ENCODE data around the gene GABRB1. TPM values are rescaled to one million over a fixed set of nuclear protein-coding genes. Genes with fewer than 3 reads are reported as not detected.

GABRB1 gene
- polyA plus RNA-seq, 2 of the 4 experiments (the other 2 are of a cell fraction): not detected

GRCh38 chr4:47251348-47252135, 220.2 kb downstream of the GABRB1 start:
- H3K9me3 ChIP-seq: no peaks in the 10 kb centered on the region
- H3K4me2 ChIP-seq: no peak overlapping the region
- FAIRE-seq (no peak), ATAC-seq (no peak), DNase-seq (ENCODE audit: low read depth in 1 of 2, low spot score in 1 of 2) (no peak)
- 27% methylated on average over 5 of the region's 9 CpGs for WGBS (ENCODE audit: missing lambda C conversion rate)
- TF ChIP-seq CBX8 (IDR thresholded peaks at IDR 0.05): no peak
- no peak for TF ChIP-seq RARB (CRISPR knock-in tag; IDR thresholded peaks at IDR 0.05)
- TF ChIP-seq TFCP2L1 (CRISPR knock-in tag; IDR thresholded peaks at IDR 0.05): no peak
- no peak for TF ChIP-seq MYC (IDR thresholded peaks at IDR 0.05; ENCODE audit: borderline replicate concordance, low read length)
- no peak for TF ChIP-seq CBX2 (IDR thresholded peaks at IDR 0.05; ENCODE audit: borderline replicate concordance, low read depth)
- TF ChIP-seq TP53 (CRISPR knock-in tag; IDR thresholded peaks at IDR 0.05): no peak
- no peak for TF ChIP-seq FOSL2 (IDR thresholded peaks at IDR 0.05)
- no peak for TF ChIP-seq FOSL2 (CRISPR knock-in tag; IDR thresholded peaks at IDR 0.05)
- ChIA-PET CTCF (no interaction called here), POLR2A (no interaction called here)
- H3K27ac ChIP-seq: no peak overlapping the region
- H3K4me1 ChIP-seq: no peaks in the 10 kb centered on the region
- H3K4me3 ChIP-seq: no peak overlapping the region

GRCh38 chr4:47263721-47264120, 232.4 kb downstream of the GABRB1 start:
- Histone ChIP-seq H3K27ac (no peak overlapping the region), H3K9me3 (no peaks in the 10 kb centered on the region), H3K4me2 (no peak overlapping the region), H3K4me1 (no peaks in the 10 kb centered on the region), H3K4me3 (no peak overlapping the region)
- CTCF ChIA-PET: no interaction called here
- no peak for DNase-seq (ENCODE audit: low read depth in 1 of 2, low spot score in 1 of 2)
- ATAC-seq: no peak
- TF ChIP-seq USF2 (IDR thresholded peaks at IDR 0.05): no peak
- TF ChIP-seq NFE2L2 (conservative IDR thresholded peaks at IDR 0.05; ENCODE audit: low read length): no peak
- no peak for TF ChIP-seq MAFK (IDR thresholded peaks at IDR 0.05; ENCODE audit: partially characterized antibody)
- no peak for TF ChIP-seq JUNB (IDR thresholded peaks at IDR 0.05)
- no peak for TF ChIP-seq FOSB (CRISPR knock-in tag; IDR thresholded peaks at IDR 0.05)
- TF ChIP-seq NPAS2 (CRISPR knock-in tag; IDR thresholded peaks at IDR 0.05; ENCODE audit: borderline replicate concordance): no peak
- no peak for TF ChIP-seq E2F6 (IDR thresholded peaks at IDR 0.05; ENCODE audit: borderline replicate concordance, low read depth)
- no peak for TF ChIP-seq CHD4 (IDR thresholded peaks at IDR 0.05; ENCODE audit: borderline replicate concordance)
- no peak for TF ChIP-seq SMC3 (IDR thresholded peaks at IDR 0.05)
- TF ChIP-seq HOXB5 (CRISPR knock-in tag; IDR thresholded peaks at IDR 0.05): no peak
- TF ChIP-seq EHF (CRISPR knock-in tag; IDR thresholded peaks at IDR 0.05): no peak
- TF ChIP-seq MAX (IDR thresholded peaks at IDR 0.05): no peak
- TF ChIP-seq TFCP2L1 (CRISPR knock-in tag; IDR thresholded peaks at IDR 0.05): no peak
- no peak for TF ChIP-seq ZNF302 (CRISPR knock-in tag; IDR thresholded peaks at IDR 0.05)
- POLR2A ChIA-PET: no interaction called here
- WGBS (ENCODE audit: missing lambda C conversion rate): 2% methylated on average over 3 of the region's 3 CpGs
- FAIRE-seq: no peak

GRCh38 chr4:47270201-47270888, 239.0 kb downstream of the GABRB1 start:
- TF ChIP-seq FOSL2 (IDR thresholded peaks at IDR 0.05) (no peak), FOSL2 (CRISPR knock-in tag; IDR thresholded peaks at IDR 0.05) (no peak), HOXB5 (CRISPR knock-in tag; IDR thresholded peaks at IDR 0.05) (no peak), ZNF302 (CRISPR knock-in tag; IDR thresholded peaks at IDR 0.05) (no peak), PHF8 (IDR thresholded peaks at IDR 0.05; ENCODE audit: borderline replicate concordance, low read depth) (no peak), POLR2AphosphoS2 (conservative IDR thresholded peaks at IDR 0.05; ENCODE audit: low read length) (no peak), RNF2 (IDR thresholded peaks at IDR 0.05; ENCODE audit: borderline replicate concordance, low read depth) (no peak), ELK1 (IDR thresholded peaks at IDR 0.05; ENCODE audit: low read depth, low read length) (no peak), CBX8 (IDR thresholded peaks at IDR 0.05) (no peak), CHD4 (IDR thresholded peaks at IDR 0.05; ENCODE audit: borderline replicate concordance) (no peak), MYC (IDR thresholded peaks at IDR 0.05; ENCODE audit: borderline replicate concordance, low read length) (no peak), RAD21 (conservative IDR thresholded peaks at IDR 0.05 in 1 of 2, IDR thresholded peaks at IDR 0.05 in 1 of 2) (no peak), HMGXB4 (CRISPR knock-in tag; IDR thresholded peaks at IDR 0.05; ENCODE audit: borderline replicate concordance) (no peak), ZSCAN20 (CRISPR knock-in tag; IDR thresholded peaks at IDR 0.05) (no peak), RARB (CRISPR knock-in tag; IDR thresholded peaks at IDR 0.05) (no peak), CHD2 (IDR thresholded peaks at IDR 0.05; ENCODE audit: low read length, partially characterized antibody) (no peak)

More at GRCh38 chr4:47270201-47270888, 239.0 kb downstream of the GABRB1 start:
- Histone ChIP-seq H3K4me2 (no peak overlapping the region), H3K4me3 (no peak overlapping the region), H3K9me3 (no peaks in the 10 kb centered on the region), H3K27ac (no peak overlapping the region), H3K4me1 (no peaks in the 10 kb centered on the region)
- FAIRE-seq (no peak), ATAC-seq (no peak), DNase-seq (ENCODE audit: low read depth in 1 of 2, low spot score in 1 of 2) (no peak)
- 0% methylated on average over 2 of the region's 2 CpGs for WGBS (ENCODE audit: missing lambda C conversion rate)
- ChIA-PET POLR2A (no interaction called here), CTCF (no interaction called here)
